Stimulated activated CD8-positive, alpha-beta memory T cell treated with anti-CD3 and anti-CD28 coated beads, Interleukin-15, amount 100 ng/mL, for 1 hour (primary cell): ENCODE data around the gene FFAR1.

Source experiments
- DNase-seq: peaks from one replicate; pipeline ENCODE4 v3.0.0-alpha.2; 2020; ENCODE audit warnings: low read depth

FFAR1 gene

GRCh38 chr19:35314858-35315470, 32.7 kb upstream of the FFAR1 start:
- no peak for DNase-seq

GRCh38 chr19:35315883-35316282, 31.8 kb upstream of the FFAR1 start:
- no peak for DNase-seq

- no peak for DNase-seq
Measured at GRCh38 chr19:35316560-35316959, 31.1 kb upstream of the FFAR1 start.

- DNase-seq = no peak
Measured at GRCh38 chr19:35317464-35318043, 30.1 kb upstream of the FFAR1 start.

DNA sequence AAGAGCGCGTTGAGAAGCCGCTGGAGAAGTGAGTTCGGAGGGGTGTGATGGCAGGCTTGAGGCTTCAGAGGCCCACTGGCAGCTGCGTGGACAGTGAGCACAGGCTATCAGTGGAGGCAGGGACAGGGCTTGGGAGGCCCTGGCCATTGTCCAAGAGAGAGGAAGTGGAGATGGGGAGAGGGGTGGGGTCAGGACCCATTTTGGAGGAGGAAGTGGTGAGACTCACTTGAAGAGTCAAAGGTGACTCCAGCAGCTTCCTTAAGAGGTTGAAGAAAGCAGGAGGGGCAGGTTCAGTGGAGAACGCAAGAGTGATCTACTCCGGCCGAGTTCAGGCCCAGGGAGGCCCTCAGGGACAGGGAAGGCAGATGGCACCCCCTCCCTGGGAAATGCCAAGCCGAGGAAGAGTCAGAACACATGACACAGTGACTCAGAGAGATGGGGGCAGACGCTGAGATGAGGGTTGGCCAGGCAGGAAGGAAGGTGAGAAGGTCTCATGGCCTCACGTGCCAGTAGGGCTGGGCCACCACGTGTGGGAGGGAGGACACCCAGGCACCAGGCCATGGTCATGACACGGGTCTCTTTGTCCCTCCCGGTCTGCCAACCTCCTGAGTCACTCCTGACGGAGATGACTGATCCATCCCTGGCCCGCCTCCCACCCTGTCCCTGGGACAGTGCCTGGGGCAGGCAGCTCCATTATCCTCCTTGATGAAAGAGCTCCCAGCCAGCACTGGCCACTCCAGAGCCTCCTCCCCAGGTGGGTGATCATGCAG, 28.8 kb upstream of the FFAR1 start:
- DNase-seq = no peak

DNA sequence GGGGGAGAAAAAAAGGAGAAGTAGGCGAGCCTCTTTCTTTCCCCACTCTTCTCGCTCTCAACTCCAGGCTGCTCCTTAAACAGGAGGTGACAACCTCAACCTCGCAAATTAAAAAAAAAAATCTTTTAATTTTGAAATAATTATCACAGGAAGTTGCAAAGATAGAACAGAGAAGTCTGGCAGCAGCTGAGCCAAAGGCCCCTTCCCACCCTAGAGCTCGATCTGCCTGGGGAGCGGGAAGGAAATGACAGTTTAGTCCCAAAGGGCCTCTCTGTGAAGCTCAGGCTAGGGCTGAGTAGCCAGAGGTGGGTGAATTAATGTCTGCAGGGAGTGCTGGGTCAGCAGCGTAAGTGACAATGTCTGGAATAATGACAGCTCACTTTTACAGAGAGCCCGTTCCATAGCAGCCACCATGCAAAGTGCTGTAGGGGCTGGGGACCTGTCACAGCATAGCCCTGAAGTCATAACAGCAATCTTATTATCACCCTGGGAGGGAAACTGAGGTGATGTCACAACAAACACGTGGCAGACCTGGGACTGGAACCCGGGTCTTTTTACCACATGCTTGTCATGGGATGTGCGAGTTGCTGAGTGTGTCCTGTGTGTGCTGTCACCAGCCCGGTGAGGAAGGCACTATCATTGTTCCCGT, 27.5 kb upstream of the FFAR1 start:
- no peak for DNase-seq

- no peak for DNase-seq
Measured at GRCh38 chr19:35321291-35321690, 26.4 kb upstream of the FFAR1 start.

- no peak for DNase-seq
Measured at GRCh38 chr19:35322014-35322413, 25.7 kb upstream of the FFAR1 start.

DNA sequence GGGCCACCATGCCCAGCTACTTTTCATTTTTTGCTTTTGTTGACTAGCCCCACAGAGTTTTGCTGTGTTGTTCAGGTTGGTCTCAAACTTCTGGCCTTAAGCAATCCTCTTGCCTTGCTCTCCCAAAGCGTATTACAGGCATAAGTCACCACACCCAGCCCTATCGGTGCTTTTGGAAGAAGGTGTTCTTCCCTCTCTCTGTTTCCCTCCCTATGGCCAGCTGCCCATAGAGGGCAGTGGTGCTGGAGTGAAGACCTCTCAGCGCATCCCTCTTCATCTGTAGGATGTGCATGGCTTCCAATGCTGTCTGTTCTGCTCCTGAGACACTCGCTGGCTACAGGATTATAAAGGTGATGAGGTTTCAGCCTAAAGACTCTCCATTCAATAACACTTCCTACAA, 20.1 kb upstream of the FFAR1 start:
- DNase-seq = no peak

DNA sequence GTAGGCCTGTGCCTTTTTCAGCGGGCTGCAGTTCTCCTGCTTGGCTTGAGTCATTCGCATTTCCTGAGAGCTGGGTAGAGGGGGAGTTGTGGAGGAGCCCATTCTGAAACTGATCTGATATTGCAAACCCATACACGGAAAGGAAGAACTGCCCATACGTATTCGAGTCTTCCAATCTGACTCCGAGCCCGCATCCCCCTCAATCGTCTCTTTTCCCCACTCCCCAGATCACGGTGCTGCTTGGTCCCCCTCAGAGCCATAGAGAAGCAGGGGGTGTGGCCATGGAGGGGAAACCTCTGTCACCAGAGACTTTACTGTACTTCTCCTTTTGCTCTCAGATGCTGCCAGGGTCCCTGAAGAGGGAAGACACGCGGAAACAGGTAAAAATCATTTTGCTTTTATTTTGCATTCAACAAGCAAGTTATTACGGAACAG, 18.8 kb upstream of the FFAR1 start, which contains the start of gene CD22:
TSS of gene CD22 (plus strand) at position 337 of the 435 bp plus-strand sequence. CDS start 2,854 bp downstream, outside the sequence.
- DNase-seq = no peak

- no peak for DNase-seq
Measured at GRCh38 chr19:35329323-35329722, 18.4 kb upstream of the FFAR1 start.

DNA sequence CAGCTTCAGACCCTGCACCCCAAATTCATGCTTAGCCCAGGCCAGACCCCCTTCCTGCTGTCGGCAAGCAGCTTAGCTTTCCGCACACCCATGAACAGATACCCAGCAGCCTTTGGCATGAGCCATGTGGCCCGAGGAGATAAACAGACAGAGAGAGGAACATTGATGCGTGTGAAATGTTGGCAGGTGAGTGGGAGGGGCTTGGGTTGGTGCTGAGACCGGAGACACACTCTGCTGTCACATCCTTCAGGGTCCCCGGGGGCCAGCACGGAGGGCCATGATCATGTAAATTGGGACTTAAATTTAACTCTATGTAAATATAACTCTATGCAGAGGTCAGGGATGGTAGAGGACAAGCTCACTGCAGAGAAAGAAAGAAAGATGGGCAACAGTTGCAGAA, 17.2 kb upstream of the FFAR1 start:
- DNase-seq = no peak

DNA sequence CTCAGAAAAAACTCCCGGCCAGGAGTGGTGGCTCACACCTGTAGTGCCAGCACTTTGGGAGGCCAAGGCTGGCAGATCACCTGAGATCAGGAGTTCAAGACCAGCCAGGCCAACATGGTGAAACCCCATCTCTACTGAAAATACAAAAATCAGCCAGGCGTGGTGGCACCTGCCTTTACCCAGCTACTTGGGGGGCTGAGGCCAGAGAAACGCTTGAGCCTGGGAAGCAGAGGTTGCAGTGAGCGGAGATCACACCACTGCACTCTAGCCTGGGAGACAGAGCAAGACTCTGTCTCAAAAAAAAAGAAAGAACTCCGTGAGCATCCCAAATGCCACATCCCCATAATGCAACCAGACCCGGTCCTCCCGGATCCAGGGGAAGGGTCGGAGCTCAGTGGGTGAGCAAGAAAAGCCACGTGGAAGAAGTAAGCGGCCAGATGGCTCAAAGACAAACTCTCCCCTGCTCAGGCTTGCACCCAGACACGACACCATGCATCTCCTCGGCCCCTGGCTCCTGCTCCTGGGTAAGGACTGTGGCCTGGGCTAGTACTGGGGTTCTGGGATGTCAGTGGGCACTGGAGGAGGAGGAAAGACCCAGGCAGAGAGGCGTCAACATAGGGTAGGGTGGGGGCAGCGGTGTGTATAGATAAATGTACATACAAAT, 16.0 kb upstream of the FFAR1 start:
- DNase-seq = no peak

DNA sequence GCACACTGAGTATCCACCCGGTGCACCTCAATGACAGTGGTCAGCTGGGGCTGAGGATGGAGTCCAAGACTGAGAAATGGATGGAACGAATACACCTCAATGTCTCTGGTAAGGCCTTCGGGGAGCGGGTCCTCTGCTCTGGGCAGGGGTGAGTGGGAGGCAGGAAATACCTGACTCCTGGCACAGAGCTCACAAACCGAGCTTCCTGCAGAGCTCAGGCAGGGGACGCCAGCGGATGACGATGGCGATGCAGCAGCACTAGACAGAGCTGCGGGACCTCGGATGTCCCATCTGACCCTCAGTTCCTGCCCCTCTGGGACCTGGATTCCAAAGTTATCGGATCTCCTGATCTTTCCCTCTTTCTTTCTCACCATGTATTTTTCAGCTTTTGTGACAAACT, 14.9 kb upstream of the FFAR1 start:
- no peak for DNase-seq

DNA sequence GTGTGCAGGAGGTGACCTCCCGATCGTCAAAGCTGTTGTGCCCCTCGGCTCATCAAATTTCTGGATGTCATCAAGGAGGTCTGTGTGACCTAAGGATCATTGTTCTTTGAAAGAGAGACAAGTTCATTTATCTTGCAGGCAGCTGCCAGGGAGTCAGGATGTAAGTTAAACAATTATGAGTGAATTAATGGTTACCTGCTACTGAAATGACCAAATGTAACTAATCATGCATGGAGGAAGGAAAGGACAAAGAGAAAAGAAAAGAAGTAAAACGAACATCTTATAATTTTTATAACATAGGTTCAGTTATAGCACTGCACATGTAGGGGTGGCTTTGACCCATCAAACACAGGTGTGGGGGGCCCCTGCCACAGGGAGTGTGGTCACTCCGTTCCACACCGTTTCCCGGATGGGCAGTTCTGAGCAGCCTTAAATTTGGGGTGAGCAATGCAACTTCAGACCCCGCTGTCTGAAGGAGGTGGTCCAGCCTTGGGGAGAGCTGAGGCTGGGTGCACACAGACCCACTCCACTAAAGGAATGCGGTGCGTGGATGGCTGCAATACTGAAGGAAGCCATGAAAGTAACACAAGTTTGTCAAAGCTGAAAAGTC, 13.5 kb upstream of the FFAR1 start:
- no peak for DNase-seq

GRCh38 chr19:35336166-35336955, 11.3 kb upstream of the FFAR1 start:
- DNase-seq = no peak

DNA sequence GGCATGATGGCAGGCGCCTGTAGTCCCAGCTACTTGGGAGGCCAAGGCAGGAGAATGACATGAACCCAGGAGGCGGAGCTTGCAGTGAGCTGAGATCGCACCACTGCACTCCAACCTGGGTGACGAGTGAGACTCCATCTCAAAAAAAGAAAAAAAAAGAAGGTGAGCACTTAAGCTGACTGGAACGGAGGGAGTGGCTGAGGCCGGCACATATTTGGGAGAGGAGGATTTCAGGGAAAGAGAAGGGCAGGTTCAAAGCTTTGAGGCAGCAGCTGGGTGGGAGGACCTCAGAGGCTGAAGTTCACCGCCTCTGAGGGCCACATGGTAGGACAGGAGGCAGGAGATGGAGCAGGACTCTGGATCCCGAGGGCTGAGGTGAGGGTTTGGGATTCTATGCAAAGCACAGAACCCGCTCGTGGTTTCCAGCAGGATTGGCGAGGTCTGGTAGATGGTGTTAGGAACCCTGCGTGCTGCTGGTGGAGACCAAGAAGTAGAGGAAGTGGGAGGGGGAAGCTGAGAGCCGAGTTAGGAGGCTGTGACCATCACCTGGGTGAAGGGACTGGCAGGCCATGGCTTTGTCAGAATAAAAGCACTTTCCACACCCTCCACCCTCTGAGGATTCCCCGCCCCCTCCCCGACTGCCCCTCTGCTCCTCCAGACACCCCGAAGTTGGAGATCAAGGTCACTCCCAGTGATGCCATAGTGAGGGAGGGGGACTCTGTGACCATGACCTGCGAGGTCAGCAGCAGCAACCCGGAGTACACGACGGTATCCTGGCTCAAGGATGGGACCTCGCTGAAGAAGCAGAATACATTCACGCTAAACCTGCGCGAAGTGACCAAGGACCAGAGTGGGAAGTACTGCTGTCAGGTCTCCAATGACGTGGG, 10.4 kb upstream of the FFAR1 start:
- DNase-seq = no peak

- DNase-seq = no peak
Measured at GRCh38 chr19:35337984-35338296, 9.8 kb upstream of the FFAR1 start.

- no peak for DNase-seq
Measured at GRCh38 chr19:35340431-35340830, 7.3 kb upstream of the FFAR1 start.

- DNase-seq = no peak
Measured at GRCh38 chr19:35341006-35341405, 6.7 kb upstream of the FFAR1 start.
